ENCODE measurements around the gene ANAPC2. TPM values are rescaled to one million over a fixed set of nuclear protein-coding genes. Genes with fewer than 3 reads are reported as not detected.

Gene ANAPC2
- total and polyA plus RNA-seq, 12 donors, result 23.7 to 69.6 (median 27.7) TPM

GRCh38 chr9:137218212-137218753 lies 29.9 kb upstream of the ANAPC2 start:
- no peaks in the 10 kb centered on the region for H3K9me3 ChIP-seq
- intact Hi-C loops (cut with DNase I), result no loop called here
- H3K27me3 ChIP-seq, result peaks cover 0 to 5% (median 0%) of the 10 kb centered on the region in 7 donors
- TF ChIP-seq CTCF (IDR thresholded peaks at IDR 0.05), result no peak
- peaks cover 0 to 31% (median 0%) of the 10 kb centered on the region in 9 donors for H3K36me3 ChIP-seq
- H3K4me3 ChIP-seq, result peak overlapping the region in 6 of 10 donors; percentile 22 to 47 (median 40)
- WGBS, 2 donors, result 88% methylated on average over 30 of the region's 30 CpGs
- DNase-seq, result no peak
- ATAC-seq, result no peak
- H3K27ac ChIP-seq, result peak overlapping the region; percentile 13 to 83 (median 68)
- H3K4me1 ChIP-seq, result peaks cover 17 to 48% (median 30%) of the 10 kb centered on the region in 9 donors

- Histone ChIP-seq H3K9me3 (no peaks in the 10 kb centered on the region), H3K36me3 (peaks cover 0 to 31% (median 0%) of the 10 kb centered on the region in 9 donors), H3K4me3 (peak overlapping the region in 9 of 10 donors; percentile 1 to 47 (median 38)), H3K4me1 (peaks cover 12 to 41% (median 24%) of the 10 kb centered on the region in 9 donors), H3K27me3 (peaks cover 0 to 5% (median 0%) of the 10 kb centered on the region in 7 donors), H3K27ac (peak overlapping the region in 8 of 10 donors; percentile 38 to 83 (median 66))
- 55 to 64% methylated on average over 33 to 36 of the region's 36 CpGs for WGBS, 2 donors
- DNase-seq, result peak; percentile 66 to 73
- ATAC-seq, result peak; percentile 26 to 73 (median 59)
- peak in 1 of 9 donors; percentile 12 for TF ChIP-seq CTCF (IDR thresholded peaks at IDR 0.05)
- intact Hi-C loops (cut with DNase I), result no loop called here
Measured at GRCh38 chr9:137217276-137218211, 29.2 kb upstream of the ANAPC2 start.

GRCh38 chr9:137216188-137216965 lies 28.0 kb upstream of the ANAPC2 start:
- Histone ChIP-seq H3K9me3 (no peaks in the 10 kb centered on the region), H3K27ac (no peak overlapping the region), H3K4me3 (peak overlapping the region in 1 of 10 donors; percentile 47), H3K27me3 (peaks cover 0 to under 1% (median 0%) of the 10 kb centered on the region in 7 donors), H3K36me3 (peaks cover 0 to 31% (median 0%) of the 10 kb centered on the region in 9 donors), H3K4me1 (peaks cover 10 to 35% (median 19%) of the 10 kb centered on the region in 9 donors)
- whole genome bisulfite sequencing, 2 donors, result 91 to 97% methylated on average over 30 of the region's 30 CpGs
- no peak for DNase-seq
- no peak for ATAC-seq
- TF ChIP-seq CTCF (IDR thresholded peaks at IDR 0.05), result no peak
- intact Hi-C loops (cut with DNase I), result no loop called here

Measured in heart right ventricle (tissue), 16 donors.